Measurements from ENCODE around the gene NDFIP1. TPM values are rescaled to one million over a fixed set of nuclear protein-coding genes. Genes with fewer than 3 reads are reported as not detected.

Gene NDFIP1
- total and polyA plus RNA-seq, 2 of the 4 experiments (the other 2 are of a cell fraction) = 7.7 to 15.4 TPM

- CTCF ChIA-PET = interaction anchor here (0.5 to 1.9 kb wide), 9 partner anchors 8 to 397 kb away, joined by 3 to 11 read pairs (median 3); no protein-coding TSS in a partner anchor
- intact Hi-C loops (cut with micrococcal nuclease) = loop anchor here (1.0 to 10.0 kb wide), 7 partner anchors 174 to 548 kb away; partner anchors contain the start of gene SPRY4
- peak; percentile 90 for TF ChIP-seq SMC3 (IDR thresholded peaks at IDR 0.05; ENCODE audit: low read depth, low read length)
- peak; percentile 97 for TF ChIP-seq CTCF (conservative IDR thresholded peaks at IDR 0.05; ENCODE audit: low read depth, low read length)
- no peak for TF ChIP-seq RFX5 (IDR thresholded peaks at IDR 0.05; ENCODE audit: low read depth, low read length)
- TF ChIP-seq RAD21 (IDR thresholded peaks at IDR 0.05; ENCODE audit: low read length) = peak; percentile 95
- H3K4me3 ChIP-seq (ENCODE audit: insufficient read depth, low read depth, low read length) = no peak overlapping the region
- H2BK5ac ChIP-seq (ENCODE audit: low read depth, low read length, poor library complexity, severe bottlenecking) = peak overlapping the region; percentile 94
- H3K56ac ChIP-seq (ENCODE audit: extremely low read depth, insufficient read depth, low read length) = peak overlapping the region; percentile 39; the same call in 1 of the 2 replicates
- peak overlapping the region; percentile 86; the same call in 1 of the 2 replicates for H3K18ac ChIP-seq (ENCODE audit: low read depth, low read length)
- peak overlapping the region; percentile 94; the same call in 1 of the 2 replicates for H3K23ac ChIP-seq (ENCODE audit: low read depth, low read length)
- peak overlapping the region; percentile 85 for H3K14ac ChIP-seq (replicated peaks; ENCODE audit: low read depth, low read length)
- peak overlapping the region; percentile 86 for H2BK120ac ChIP-seq (ENCODE audit: low read depth, low read length)
- peak overlapping the region; percentile 89 for H2AK5ac ChIP-seq (ENCODE audit: low read depth, low read length)
- ATAC-seq (ENCODE audit: low read depth) (peak; percentile 93), DNase-seq (peak; percentile 89)
- no peaks in the 10 kb centered on the region; the same call in 1 of the 2 replicates for H3K9me1 ChIP-seq (ENCODE audit: insufficient read depth, low read length)
- peak overlapping the region; percentile 79 for H3K27ac ChIP-seq (ENCODE audit: insufficient read depth, low read length)
- BruUV-seq (replicated peaks) = no TSS peak
- peak overlapping the region; percentile 90 for H3K4me2 ChIP-seq (ENCODE audit: low read depth, low read length)
- peaks cover 0 to 3% of the 10 kb centered on the region in 2 experiments; a peak in 1 of 4 replicates for H3K79me1 ChIP-seq (ENCODE audit: low read depth in 1 of 2, low read length in 2 of 2)
- dilution Hi-C loops (cut with HindIII; ENCODE audit: low sequenced_read_pairs, unreplicated experiment) = no loop called here
- POLR2A ChIA-PET (ENCODE audit: unreplicated experiment) = interaction anchor here (0.6 kb wide), 1 partner anchor 407 kb away, joined by 4 read pairs; no protein-coding TSS in a partner anchor
- H3K4me1 ChIP-seq (ENCODE audit: control insufficient read depth, insufficient read depth, low read length) = peaks cover 5% of the 10 kb centered on the region
- WGBS, 2 experiments (ENCODE audit: extremely low coverage in 2 of 2, insufficient read length in 1 of 2) = no CpG with 5 or more reads among the region's 3 CpGs
- in situ Hi-C loops (cut with MboI; ENCODE audit: low sequenced_read_pairs) = no loop called here
- H3K9me3 ChIP-seq (ENCODE audit: control insufficient read depth, insufficient read depth, low read length) = no peaks in the 10 kb centered on the region
- peak overlapping the region; percentile 96 for H3K4ac ChIP-seq (ENCODE audit: low read depth, low read length)
- peak overlapping the region; percentile 84; the same call in 1 of the 3 replicates for H2BK15ac ChIP-seq (ENCODE audit: low read depth, low read length)
- peak overlapping the region; percentile 39; the same call in 1 of the 2 replicates for H3K9ac ChIP-seq (ENCODE audit: low read depth, low read length)
- no peaks in the 10 kb centered on the region for H3K27me3 ChIP-seq (ENCODE audit: control insufficient read depth, insufficient read depth, low read length)
- H4K20me1 ChIP-seq (ENCODE audit: insufficient read depth, low read length) = no peaks in the 10 kb centered on the region
- H4K91ac ChIP-seq (ENCODE audit: insufficient read depth, low read depth, low read length) = peak overlapping the region; percentile 72
- H3K36me3 ChIP-seq (ENCODE audit: control insufficient read depth, insufficient read depth, low read length) = peaks cover 5% of the 10 kb centered on the region
- no peak overlapping the region for H2AFZ ChIP-seq (replicated peaks; ENCODE audit: low read length, poor library complexity)
- no peak overlapping the region for H2AK9ac ChIP-seq (replicated peaks; ENCODE audit: low read depth, low read length, poor library complexity)
- peak overlapping the region; percentile 93 for H2BK20ac ChIP-seq (ENCODE audit: low read depth, low read length)
- H4K5ac ChIP-seq (ENCODE audit: low read depth, low read length) = peak overlapping the region; percentile 49
- peak overlapping the region; percentile 32 to 69; a peak in 3 of 4 replicates for H4K8ac ChIP-seq (ENCODE audit: low read depth in 2 of 2, low read length in 2 of 2)
Observed at GRCh38 chr5:142151436-142152383, 43.1 kb downstream of the NDFIP1 start.
